WERI-Rb-1 (cell line): ENCODE measurements around the gene PNMA1.

ENCODE experiments used
- DNase-seq: peaks from one replicate; pipeline ENCODE4 v3.0.0-alpha.2; 2020
- H3K27ac ChIP-seq: fragments of 250-450 bp; sonication (Bioruptor Pico); 2 replicates; pipeline ENCODE4 v1.5.1; 2020; ENCODE audit warnings: mild to moderate bottlenecking, moderate library complexity
- H3K27me3 ChIP-seq: fragments of 250-450 bp; sonication (Bioruptor Pico); 2 replicates; pipeline ENCODE4 v1.5.1; 2021; ENCODE audit warnings: mild to moderate bottlenecking, low read depth, moderate library complexity; ENCODE audit not compliant: insufficient read depth, severe bottlenecking
- H3K36me3 ChIP-seq: fragments of 250-450 bp; sonication (Bioruptor Pico); 2 replicates; pipeline ENCODE4 v1.5.1; 2020; ENCODE audit warnings: mild to moderate bottlenecking, moderate library complexity
- H3K4me3 ChIP-seq: 2 replicates; pipeline ENCODE4 v1.5.1; 2011; ENCODE audit warnings: low read depth, mild to moderate bottlenecking, control low read depth, low read length
- H3K9me3 ChIP-seq: fragments of 250-450 bp; sonication (Bioruptor Pico); 2 replicates; pipeline ENCODE4 v1.5.1; 2021; ENCODE audit warnings: mild to moderate bottlenecking, moderate library complexity; ENCODE audit not compliant: severe bottlenecking
- CTCF ChIP-seq: IDR thresholded peaks from 2 replicates; pipeline ENCODE4 v1.5.1; 2011; ENCODE audit warnings: low read depth, mild to moderate bottlenecking, control low read depth, inconsistent platforms, low read length

The PNMA1 gene

GRCh38 chr14:73718418-73719251 is 4.5 kb upstream of the PNMA1 start:
- no peak overlapping the region for H3K4me3 ChIP-seq

GRCh38 chr14:73717711-73718417 is 3.7 kb upstream of the PNMA1 start:
- no peak for TF ChIP-seq CTCF
- H3K4me3 ChIP-seq = no peak overlapping the region
- no peaks in the 10 kb centered on the region for H3K9me3 ChIP-seq
- H3K27ac ChIP-seq = no peak overlapping the region
- peaks cover 28% of the 10 kb centered on the region for H3K36me3 ChIP-seq
- no peaks in the 10 kb centered on the region for H3K27me3 ChIP-seq
- no peak for DNase-seq

More at GRCh38 chr14:73718418-73719251, 4.5 kb upstream of the PNMA1 start:
- TF ChIP-seq CTCF = no peak
- Histone ChIP-seq H3K27ac (no peak overlapping the region), H3K9me3 (no peaks in the 10 kb centered on the region), H3K27me3 (no peaks in the 10 kb centered on the region), H3K36me3 (peaks cover 33% of the 10 kb centered on the region)
- no peak for DNase-seq

GRCh38 chr14:73717266-73717665 is 3.1 kb upstream of the PNMA1 start:
- Histone ChIP-seq H3K4me3 (no peak overlapping the region), H3K9me3 (no peaks in the 10 kb centered on the region), H3K27ac (no peak overlapping the region), H3K27me3 (no peaks in the 10 kb centered on the region), H3K36me3 (peaks cover 24% of the 10 kb centered on the region)
- no peak for TF ChIP-seq CTCF
- no peak for DNase-seq

- Histone ChIP-seq H3K4me3 (no peak overlapping the region), H3K9me3 (no peaks in the 10 kb centered on the region), H3K27me3 (no peaks in the 10 kb centered on the region), H3K27ac (no peak overlapping the region), H3K36me3 (peaks cover 17% of the 10 kb centered on the region; the same call in 1 of the 2 replicates)
- no peak for DNase-seq
- TF ChIP-seq CTCF = no peak
Measured at GRCh38 chr14:73715707-73716106, 1.5 kb upstream of the PNMA1 start.

GRCh38 chr14:73714656-73715081 is 485 bp upstream of the PNMA1 start:
- H3K36me3 ChIP-seq = peaks cover 17% of the 10 kb centered on the region; the same call in 1 of the 2 replicates
- peak overlapping the region; percentile 36 for H3K27ac ChIP-seq
- no peak for TF ChIP-seq CTCF
- no peak for DNase-seq
- no peaks in the 10 kb centered on the region for H3K9me3 ChIP-seq
- peak overlapping the region; percentile 34 for H3K4me3 ChIP-seq
- H3K27me3 ChIP-seq = no peaks in the 10 kb centered on the region
